ENCODE measurements around the gene ZNF331. TPM values are rescaled to one million over a fixed set of nuclear protein-coding genes. Genes with fewer than 3 reads are reported as not detected.
A peak's percentile ranks its signal among the peaks of the same experiment; 100 is the strongest.

The ZNF331 gene
- polyA plus RNA-seq, 1 donor from 2014 or later, result 27.1 TPM

GRCh38 chr19:53608381-53608780, 70.4 kb downstream of the ZNF331 start:
- Mint-ChIP-seq H3K27me3 (no peaks in the 10 kb centered on the region), H3K36me3 (no peaks in the 10 kb centered on the region), H3K4me3 (no peak overlapping the region), H3K27ac (peak overlapping the region in 1 of 3 donors; percentile 47), H3K4me1 (no peaks in the 10 kb centered on the region), H3K9me3 (peaks cover 1 to 10% (median 8%) of the 10 kb centered on the region in 3 donors)

- Mint-ChIP-seq H3K9me3 (peaks cover 0 to 12% (median 8%) of the 10 kb centered on the region in 3 donors), H3K27me3 (no peaks in the 10 kb centered on the region), H3K36me3 (no peaks in the 10 kb centered on the region), H3K27ac (no peak overlapping the region), H3K4me3 (no peak overlapping the region), H3K4me1 (no peaks in the 10 kb centered on the region)
Observed at GRCh38 chr19:53612762-53613526, 75.0 kb downstream of the ZNF331 start.

- H3K9me3 Mint-ChIP-seq, result peaks cover 0 to 4% (median 2%) of the 10 kb centered on the region in 3 donors
- H3K27me3 Mint-ChIP-seq, result no peaks in the 10 kb centered on the region
- no peaks in the 10 kb centered on the region for H3K36me3 Mint-ChIP-seq
- H3K4me1 Mint-ChIP-seq, result peaks cover 0 to 3% (median 0%) of the 10 kb centered on the region in 3 donors
- H3K4me3 Mint-ChIP-seq, result no peak overlapping the region
- H3K27ac Mint-ChIP-seq, result no peak overlapping the region
Observed at GRCh38 chr19:53621885-53622740, 84.2 kb downstream of the ZNF331 start.

GRCh38 chr19:53624771-53625545, 87.0 kb downstream of the ZNF331 start:
- Mint-ChIP-seq H3K27me3 (no peaks in the 10 kb centered on the region), H3K27ac (no peak overlapping the region), H3K4me3 (no peak overlapping the region), H3K4me1 (peaks cover 0 to 3% (median 0%) of the 10 kb centered on the region in 3 donors), H3K9me3 (peaks cover 0 to 4% (median 2%) of the 10 kb centered on the region in 3 donors), H3K36me3 (no peaks in the 10 kb centered on the region)

GRCh38 chr19:53626486-53626885, 88.5 kb downstream of the ZNF331 start:
- Mint-ChIP-seq H3K36me3 (no peaks in the 10 kb centered on the region), H3K4me3 (no peak overlapping the region), H3K9me3 (peaks cover 0 to 7% (median 2%) of the 10 kb centered on the region in 3 donors), H3K4me1 (peaks cover 0 to 3% (median 0%) of the 10 kb centered on the region in 3 donors), H3K27me3 (no peaks in the 10 kb centered on the region), H3K27ac (no peak overlapping the region)

GRCh38 chr19:53626976-53627375, 89.0 kb downstream of the ZNF331 start:
- H3K4me1 Mint-ChIP-seq, result peaks cover 0 to 3% (median 0%) of the 10 kb centered on the region in 3 donors
- H3K36me3 Mint-ChIP-seq, result peaks cover 2% of the 10 kb centered on the region
- no peaks in the 10 kb centered on the region for H3K27me3 Mint-ChIP-seq
- H3K4me3 Mint-ChIP-seq, result no peak overlapping the region
- H3K9me3 Mint-ChIP-seq, result peaks cover 4 to 7% (median 4%) of the 10 kb centered on the region in 3 donors
- no peak overlapping the region for H3K27ac Mint-ChIP-seq

Other genes with a start within 250 kb of the ZNF331 start
- gene ZNF845, start 204.4 kb upstream of the ZNF331 start, polyA plus RNA-seq, result 11.6 TPM
- gene ZNF525, start 172.4 kb upstream of the ZNF331 start, polyA plus RNA-seq, result 12.4 TPM
- gene ZNF765, start 143.0 kb upstream of the ZNF331 start, polyA plus RNA-seq, result 11.0 TPM
- gene ZNF761, start 106.2 kb upstream of the ZNF331 start, polyA plus RNA-seq, result 10.3 TPM
- 7.2 TPM for gene ZNF813, start 70.4 kb upstream of the ZNF331 start, polyA plus RNA-seq
- gene DPRX, start 93.9 kb downstream of the ZNF331 start, polyA plus RNA-seq, result not detected

All from IgD-negative memory B cell (primary cell).